T-helper 2 cell treated with Interferon-gamma antibody and Interleukin-4, amounts not matched to agents 5 μg/mL and 100 μg/mL, for 36 hours (primary cell): ENCODE measurements around the gene ANK3.

Experiments used
- DNase-seq: peaks from one replicate; pipeline ENCODE4 v3.0.0; 2021; ENCODE audit warnings: low spot score
- H3K27ac Mint-ChIP-seq: one replicate; pipeline ENCODE4 v1.8.0; 2021; ENCODE audit warnings: mild to moderate bottlenecking, mixed read lengths
- H3K27me3 Mint-ChIP-seq: one replicate; pipeline ENCODE4 v1.8.0; 2021; ENCODE audit warnings: low read depth, mixed read lengths
- H3K36me3 Mint-ChIP-seq: one replicate; pipeline ENCODE4 v1.8.0; 2021; ENCODE audit warnings: low read depth, mixed read lengths
- H3K4me1 Mint-ChIP-seq: one replicate; pipeline ENCODE4 v1.8.0; 2021; ENCODE audit warnings: low read depth, mixed read lengths
- H3K4me3 Mint-ChIP-seq: one replicate; pipeline ENCODE4 v1.8.0; 2022; ENCODE audit warnings: mild to moderate bottlenecking, moderate library complexity, mixed read lengths
- H3K9me3 Mint-ChIP-seq: one replicate; pipeline ENCODE4 v1.8.0; 2021; ENCODE audit warnings: mixed read lengths

Gene ANK3

DNA sequence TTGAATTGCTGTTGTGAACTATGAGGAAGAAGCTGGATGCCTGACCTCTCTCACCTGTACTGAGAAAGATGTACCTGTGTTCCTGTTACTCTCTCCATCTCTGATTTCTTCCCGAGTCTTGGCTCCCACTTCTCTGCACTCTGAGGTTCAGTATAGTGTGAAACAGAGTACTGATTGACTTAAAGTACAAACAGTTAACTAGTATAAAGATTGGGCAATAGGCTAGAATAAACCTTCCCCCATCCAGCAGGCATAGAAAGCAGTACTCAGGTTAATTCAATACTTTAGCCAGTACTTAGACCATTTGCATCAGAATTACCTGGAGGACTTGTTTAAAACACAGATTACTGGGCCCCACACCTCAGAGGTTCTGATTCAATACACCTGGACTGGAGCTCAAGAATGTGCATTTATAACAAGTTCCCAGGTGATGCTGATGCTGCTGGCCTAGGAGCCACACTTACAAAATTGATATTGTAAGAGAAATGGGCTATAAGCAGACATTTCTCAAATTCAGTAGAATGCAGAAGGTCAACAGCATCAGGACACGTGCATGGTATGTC, 51.6 kb downstream of the ANK3 start:
- Mint-ChIP-seq H3K27ac (no peak overlapping the region), H3K36me3 (no peaks in the 10 kb centered on the region), H3K4me1 (peaks cover 2% of the 10 kb centered on the region), H3K4me3 (no peak overlapping the region), H3K27me3 (no peaks in the 10 kb centered on the region), H3K9me3 (no peaks in the 10 kb centered on the region)
- no peak for DNase-seq

- H3K4me1 Mint-ChIP-seq = peaks cover 2% of the 10 kb centered on the region
- H3K27me3 Mint-ChIP-seq = no peaks in the 10 kb centered on the region
- no peaks in the 10 kb centered on the region for H3K36me3 Mint-ChIP-seq
- H3K27ac Mint-ChIP-seq = no peak overlapping the region
- no peak for DNase-seq
- H3K9me3 Mint-ChIP-seq = no peaks in the 10 kb centered on the region
- no peak overlapping the region for H3K4me3 Mint-ChIP-seq
These were observed 52.6 kb downstream of the ANK3 start for GRCh38 chr10:60336901-60337630.

DNA sequence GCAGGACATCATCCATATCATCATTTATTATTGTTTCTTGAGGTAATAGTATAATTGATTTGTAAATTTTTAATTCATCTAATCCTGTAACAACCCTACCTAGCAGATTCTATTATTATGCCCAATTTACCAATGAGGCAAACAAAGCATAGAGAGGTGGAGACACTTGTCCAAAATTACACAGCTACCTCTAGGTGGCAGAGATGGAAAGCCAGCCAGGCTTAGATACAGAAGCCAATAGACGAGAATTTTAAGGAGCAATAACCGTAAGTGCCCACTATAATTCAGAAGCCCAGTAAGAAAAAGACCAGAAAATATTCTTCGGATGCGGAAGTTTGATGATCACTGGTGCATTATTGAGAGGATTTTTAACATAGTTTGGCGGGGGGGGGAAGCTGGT, 54.0 kb downstream of the ANK3 start:
- H3K36me3 Mint-ChIP-seq = no peaks in the 10 kb centered on the region
- no peak overlapping the region for H3K27ac Mint-ChIP-seq
- no peaks in the 10 kb centered on the region for H3K9me3 Mint-ChIP-seq
- no peaks in the 10 kb centered on the region for H3K27me3 Mint-ChIP-seq
- no peak overlapping the region for H3K4me3 Mint-ChIP-seq
- H3K4me1 Mint-ChIP-seq = no peaks in the 10 kb centered on the region
- DNase-seq = no peak

- H3K27me3 Mint-ChIP-seq = no peaks in the 10 kb centered on the region
- H3K9me3 Mint-ChIP-seq = no peaks in the 10 kb centered on the region
- no peak overlapping the region for H3K4me3 Mint-ChIP-seq
- no peaks in the 10 kb centered on the region for H3K36me3 Mint-ChIP-seq
- H3K4me1 Mint-ChIP-seq = no peaks in the 10 kb centered on the region
- no peak overlapping the region for H3K27ac Mint-ChIP-seq
- no peak for DNase-seq
These were observed 54.7 kb downstream of the ANK3 start for GRCh38 chr10:60334991-60335390.

DNA sequence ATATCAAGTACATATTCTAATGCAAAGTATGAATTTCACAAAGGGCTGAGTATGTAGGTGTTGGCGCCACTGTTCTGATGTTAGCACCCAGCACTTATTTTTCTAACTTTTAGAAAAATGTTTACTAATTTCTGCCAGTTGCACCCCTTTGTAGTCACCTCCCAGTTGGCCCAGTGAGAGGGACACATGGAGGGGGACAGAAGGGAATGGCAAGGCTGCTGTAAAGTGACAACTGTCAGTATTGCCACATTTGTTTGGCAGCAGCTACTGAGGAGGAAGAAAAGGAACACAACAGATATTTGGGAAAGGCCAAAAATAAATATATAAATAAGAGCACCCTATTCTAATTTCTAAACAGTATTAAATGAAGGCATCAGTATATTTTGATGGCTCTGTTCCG, 57.3 kb downstream of the ANK3 start:
- DNase-seq = no peak
- Mint-ChIP-seq H3K9me3 (no peaks in the 10 kb centered on the region), H3K4me3 (no peak overlapping the region), H3K4me1 (no peaks in the 10 kb centered on the region), H3K27me3 (no peaks in the 10 kb centered on the region), H3K27ac (no peak overlapping the region), H3K36me3 (no peaks in the 10 kb centered on the region)

- DNase-seq = no peak
- no peaks in the 10 kb centered on the region for H3K27me3 Mint-ChIP-seq
- no peaks in the 10 kb centered on the region for H3K4me1 Mint-ChIP-seq
- no peaks in the 10 kb centered on the region for H3K9me3 Mint-ChIP-seq
- H3K36me3 Mint-ChIP-seq = no peaks in the 10 kb centered on the region
- no peak overlapping the region for H3K27ac Mint-ChIP-seq
- no peak overlapping the region for H3K4me3 Mint-ChIP-seq
These were observed 57.8 kb downstream of the ANK3 start for GRCh38 chr10:60331886-60332285.

DNA sequence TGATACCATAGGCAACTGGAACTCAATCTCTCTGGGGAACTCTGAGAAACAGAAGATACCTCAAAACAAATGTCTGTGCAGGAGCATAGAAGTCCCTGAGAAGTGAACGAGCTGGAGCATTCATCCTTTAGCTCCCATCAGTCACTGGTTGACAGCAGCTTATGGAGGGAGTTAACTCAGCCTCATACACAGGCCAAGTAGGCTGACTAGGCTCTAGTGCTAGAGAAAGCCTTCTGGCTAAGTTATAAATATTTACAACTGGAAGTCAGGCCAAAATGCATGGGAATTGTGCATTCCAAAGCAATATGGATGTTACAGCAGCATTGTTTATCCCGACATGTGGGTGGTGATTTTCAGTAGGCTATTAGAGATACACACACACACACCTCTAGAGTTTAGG, 66.5 kb downstream of the ANK3 start:
- Mint-ChIP-seq H3K9me3 (no peaks in the 10 kb centered on the region), H3K4me1 (no peaks in the 10 kb centered on the region), H3K36me3 (no peaks in the 10 kb centered on the region), H3K27me3 (no peaks in the 10 kb centered on the region), H3K4me3 (no peak overlapping the region), H3K27ac (no peak overlapping the region)
- no peak for DNase-seq

DNA sequence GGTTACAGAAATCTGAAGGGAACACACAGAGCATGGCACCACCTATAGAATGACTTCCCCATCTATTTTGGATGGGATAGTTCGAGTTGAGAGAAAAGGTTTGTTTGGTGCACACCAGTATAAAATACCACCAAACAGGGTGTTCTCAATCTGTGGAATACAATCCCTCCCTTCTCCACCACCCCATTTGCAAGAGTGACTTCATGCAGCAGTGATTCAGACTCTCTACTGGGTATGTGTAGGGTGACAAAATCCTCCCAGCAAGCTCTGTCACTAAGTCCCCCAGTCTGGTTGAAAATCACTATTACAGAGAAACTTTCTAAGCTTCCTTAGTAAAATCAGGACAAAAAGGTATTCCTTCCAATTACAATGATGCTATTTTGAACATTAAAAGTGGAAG, 69.0 kb downstream of the ANK3 start:
- Mint-ChIP-seq H3K9me3 (no peaks in the 10 kb centered on the region), H3K27me3 (no peaks in the 10 kb centered on the region), H3K36me3 (no peaks in the 10 kb centered on the region), H3K4me3 (no peak overlapping the region), H3K27ac (no peak overlapping the region), H3K4me1 (no peaks in the 10 kb centered on the region)
- no peak for DNase-seq

- H3K4me1 Mint-ChIP-seq = peaks cover 15% of the 10 kb centered on the region
- DNase-seq = no peak
- H3K27me3 Mint-ChIP-seq = no peaks in the 10 kb centered on the region
- H3K4me3 Mint-ChIP-seq = no peak overlapping the region
- H3K27ac Mint-ChIP-seq = no peak overlapping the region
- H3K9me3 Mint-ChIP-seq = no peaks in the 10 kb centered on the region
- no peaks in the 10 kb centered on the region for H3K36me3 Mint-ChIP-seq
These were observed 73.6 kb downstream of the ANK3 start for GRCh38 chr10:60316029-60316428.

GRCh38 chr10:60315311-60315710, 74.4 kb downstream of the ANK3 start:
- Mint-ChIP-seq H3K9me3 (no peaks in the 10 kb centered on the region), H3K4me3 (no peak overlapping the region), H3K27me3 (no peaks in the 10 kb centered on the region), H3K4me1 (peaks cover 15% of the 10 kb centered on the region), H3K27ac (no peak overlapping the region), H3K36me3 (no peaks in the 10 kb centered on the region)
- DNase-seq = no peak

DNA sequence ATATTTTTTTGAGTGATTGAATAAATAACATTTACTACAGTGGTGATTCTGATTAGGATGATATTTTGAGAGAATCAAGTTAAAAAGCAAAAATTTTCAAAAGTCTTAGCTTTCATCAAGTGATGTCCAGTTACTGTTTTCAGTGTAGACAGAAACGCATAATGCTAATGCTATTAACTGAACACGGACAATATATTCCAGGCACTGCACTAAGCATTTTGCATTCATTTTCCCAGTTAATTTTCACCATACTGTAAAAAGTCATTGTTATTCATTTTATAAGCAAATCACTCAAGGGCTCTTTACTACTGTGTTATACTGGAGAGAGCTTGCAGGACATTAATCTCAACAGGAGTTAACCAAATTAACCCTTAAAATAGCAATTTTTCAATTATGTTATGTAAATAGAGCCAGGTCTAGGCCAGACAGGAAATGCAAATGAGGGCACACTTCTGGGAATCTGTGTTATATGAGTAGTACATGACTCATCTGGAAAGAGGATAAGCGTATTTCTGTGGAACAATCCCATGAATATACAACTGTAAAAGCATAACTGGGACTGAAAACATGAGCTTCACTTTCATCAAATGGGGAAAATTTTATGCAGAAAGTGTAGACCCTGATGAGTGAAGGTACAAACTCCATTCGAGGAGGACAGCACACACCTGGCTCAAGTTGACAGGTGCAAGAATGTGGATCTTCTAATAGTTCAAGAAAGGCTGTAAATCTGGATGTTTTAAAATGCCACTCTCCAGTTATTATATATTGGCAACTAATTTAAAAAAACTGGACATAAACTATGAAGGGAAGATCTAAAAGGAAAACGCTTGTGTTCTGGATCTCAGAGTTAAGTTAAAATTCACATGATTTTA, 75.4 kb downstream of the ANK3 start:
- Mint-ChIP-seq H3K9me3 (no peaks in the 10 kb centered on the region), H3K4me1 (peaks cover 15% of the 10 kb centered on the region), H3K27ac (no peak overlapping the region), H3K27me3 (no peaks in the 10 kb centered on the region), H3K36me3 (no peaks in the 10 kb centered on the region), H3K4me3 (no peak overlapping the region)
- DNase-seq = no peak

DNA sequence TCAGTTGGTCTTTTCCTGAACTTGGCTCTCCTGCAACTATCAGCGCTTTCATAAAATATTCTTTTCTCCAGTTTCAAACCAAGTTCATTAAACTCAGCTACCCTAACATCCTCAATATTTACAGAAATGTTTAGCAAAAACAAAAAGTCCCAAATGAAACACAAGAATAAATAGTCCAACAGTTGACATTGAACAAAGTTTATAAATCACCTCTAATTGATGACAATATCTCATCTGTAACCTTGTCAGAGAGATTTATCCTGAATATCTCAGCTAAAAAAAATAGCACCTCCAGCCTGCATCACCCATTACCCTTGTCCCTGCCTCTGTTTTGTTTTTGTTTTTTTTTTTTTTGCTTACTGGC, 76.1 kb downstream of the ANK3 start:
- Mint-ChIP-seq H3K27me3 (no peaks in the 10 kb centered on the region), H3K4me1 (peaks cover 15% of the 10 kb centered on the region), H3K9me3 (no peaks in the 10 kb centered on the region), H3K4me3 (no peak overlapping the region), H3K27ac (no peak overlapping the region), H3K36me3 (no peaks in the 10 kb centered on the region)
- DNase-seq = no peak

DNA sequence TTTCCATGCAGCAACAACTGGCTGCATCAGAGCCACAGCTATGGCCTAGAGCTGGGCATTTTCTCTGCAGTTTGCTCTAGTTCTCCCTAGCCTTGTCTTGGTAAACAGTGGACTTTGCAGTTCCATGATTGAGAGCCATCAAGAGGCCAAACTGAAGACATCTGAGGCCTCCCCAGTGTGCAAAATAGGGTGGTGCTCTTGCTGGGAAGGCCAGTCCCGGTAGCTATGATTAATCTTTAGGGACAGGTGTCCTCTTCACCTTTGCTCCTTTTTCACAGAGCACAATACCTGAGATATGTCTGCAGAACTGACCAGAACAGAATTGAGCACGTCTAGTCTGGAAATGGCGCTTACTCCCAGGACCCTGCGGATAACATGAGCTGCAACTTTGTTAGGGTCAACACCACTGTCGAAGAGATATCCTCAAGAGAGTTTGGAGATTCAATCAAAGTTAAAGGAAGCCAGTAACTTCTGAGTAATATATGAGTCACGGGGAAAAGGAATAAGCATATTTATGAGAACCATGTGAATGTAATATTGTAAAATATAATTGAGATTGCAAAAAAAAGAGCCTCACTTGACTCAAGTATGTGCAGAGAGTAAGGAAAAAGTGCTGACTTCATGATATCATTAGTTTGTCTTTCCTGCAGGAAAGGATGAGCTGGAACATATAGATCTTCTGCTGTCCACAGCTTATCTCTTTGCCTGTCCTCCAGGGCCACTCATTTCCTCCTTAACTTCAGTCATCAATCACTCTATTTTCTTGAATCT, 76.7 kb downstream of the ANK3 start:
- no peak overlapping the region for H3K4me3 Mint-ChIP-seq
- peaks cover 15% of the 10 kb centered on the region for H3K4me1 Mint-ChIP-seq
- no peaks in the 10 kb centered on the region for H3K9me3 Mint-ChIP-seq
- DNase-seq = no peak
- H3K27ac Mint-ChIP-seq = no peak overlapping the region
- H3K27me3 Mint-ChIP-seq = no peaks in the 10 kb centered on the region
- no peaks in the 10 kb centered on the region for H3K36me3 Mint-ChIP-seq

- Mint-ChIP-seq H3K36me3 (no peaks in the 10 kb centered on the region), H3K27ac (no peak overlapping the region), H3K4me1 (peaks cover 15% of the 10 kb centered on the region), H3K4me3 (no peak overlapping the region), H3K27me3 (no peaks in the 10 kb centered on the region), H3K9me3 (no peaks in the 10 kb centered on the region)
- no peak for DNase-seq
These were observed 77.9 kb downstream of the ANK3 start for GRCh38 chr10:60311821-60312220.
